H9 (cell line): ENCODE measurements around the gene USP36. TPM values are rescaled to one million over a fixed set of nuclear protein-coding genes. Genes with fewer than 3 reads are reported as not detected.

Experiments
- DNase-seq: peaks from one replicate; pipeline ENCODE4 v3.0.0-alpha.2; 2017
- H2AFZ ChIP-seq: one replicate; pipeline ENCODE4 v1.6.1; 2013; ENCODE audit warnings: mild to moderate bottlenecking, low read length, control low read depth, moderate library complexity
- H2AK5ac ChIP-seq: 2 replicates; pipeline ENCODE4 v1.6.1; 2013; ENCODE audit warnings: low read length, control low read depth, mixed read lengths; ENCODE audit not compliant: insufficient read length
- H2BK120ac ChIP-seq: one replicate; pipeline ENCODE4 v1.6.1; 2013; ENCODE audit warnings: low read depth, mild to moderate bottlenecking, low read length, control low read depth, inconsistent platforms; ENCODE audit not compliant: poor library complexity, severe bottlenecking
- H2BK12ac ChIP-seq: 2 replicates; pipeline ENCODE4 v1.6.1; 2013; ENCODE audit warnings: low read length, control low read depth, mixed read lengths, low read depth; ENCODE audit not compliant: insufficient read length
- H2BK15ac ChIP-seq: 2 replicates; pipeline ENCODE4 v1.6.1; 2013; ENCODE audit warnings: low read depth, low read length, control low read depth
- H2BK20ac ChIP-seq: one replicate; pipeline ENCODE4 v1.6.1; 2013; ENCODE audit warnings: low read depth, mild to moderate bottlenecking, low read length, control low read depth, inconsistent platforms; ENCODE audit not compliant: poor library complexity, severe bottlenecking
- H2BK5ac ChIP-seq: 2 replicates; pipeline ENCODE4 v1.6.1; 2013; ENCODE audit warnings: low read length, control low read depth, mixed read lengths; ENCODE audit not compliant: insufficient read length
- H3K14ac ChIP-seq: 2 replicates; pipeline ENCODE4 v1.6.1; 2013; ENCODE audit warnings: low read length, control low read depth; ENCODE audit not compliant: insufficient read depth
- H3K18ac ChIP-seq: 2 replicates; pipeline ENCODE4 v1.6.1; 2013; ENCODE audit warnings: low read depth, mild to moderate bottlenecking, mixed read lengths, low read length, control low read depth; ENCODE audit not compliant: insufficient read length
- H3K23ac ChIP-seq: 2 replicates; pipeline ENCODE4 v1.6.1; 2013; ENCODE audit warnings: low read length, control low read depth, mixed read lengths, low read depth; ENCODE audit not compliant: insufficient read length
- H3K23me2 ChIP-seq: 2 replicates; pipeline ENCODE4 v1.6.1; 2013; ENCODE audit warnings: low read depth, mild to moderate bottlenecking, mixed read lengths, low read length, control low read depth; ENCODE audit not compliant: insufficient read length, poor library complexity, severe bottlenecking
- H3K27ac ChIP-seq: 2 replicates; pipeline ENCODE4 v1.5.1; 2013; ENCODE audit warnings: low read length, control low read depth, mixed read lengths, low read depth; ENCODE audit not compliant: insufficient read length
- H3K27me3 ChIP-seq: 2 replicates; pipeline ENCODE4 v1.6.1; 2013; ENCODE audit warnings: low read length, control low read depth, inconsistent platforms; ENCODE audit not compliant: insufficient read depth
- H3K4ac ChIP-seq: 2 replicates; pipeline ENCODE4 v1.6.1; 2013; ENCODE audit warnings: low read depth, mild to moderate bottlenecking, control low read depth, inconsistent platforms, low read length, moderate library complexity
- H3K4me1 ChIP-seq: 2 replicates; pipeline ENCODE4 v1.6.1; 2013; ENCODE audit warnings: low read length, control low read depth, inconsistent platforms; ENCODE audit not compliant: insufficient read depth
- H3K4me2 ChIP-seq: 2 replicates; pipeline ENCODE4 v1.6.1; 2013; ENCODE audit warnings: low read length, control low read depth, mixed read lengths; ENCODE audit not compliant: insufficient read length, insufficient read depth
- H3K56ac ChIP-seq: 2 replicates; pipeline ENCODE4 v1.6.1; 2013; ENCODE audit warnings: low read depth, mild to moderate bottlenecking, mixed read lengths, low read length, control low read depth; ENCODE audit not compliant: insufficient read length
- H3K79me1 ChIP-seq: 2 replicates; pipeline ENCODE4 v1.6.1; 2013; ENCODE audit warnings: low read depth, mild to moderate bottlenecking, moderate library complexity, low read length, control low read depth, inconsistent platforms; ENCODE audit not compliant: insufficient read depth, poor library complexity, severe bottlenecking
- H3K79me2 ChIP-seq: 2 replicates; pipeline ENCODE4 v1.6.1; 2013; ENCODE audit warnings: low read length, control low read depth, inconsistent platforms; ENCODE audit not compliant: insufficient read depth
- H3K9ac ChIP-seq: 2 replicates; pipeline ENCODE4 v1.6.1; 2013; ENCODE audit warnings: low read length, control low read depth, mixed read lengths; ENCODE audit not compliant: insufficient read length; ENCODE audit errors: extremely low read depth
- H3K9me3 ChIP-seq: one replicate; pipeline ENCODE4 v1.6.1; 2013; ENCODE audit warnings: low read depth, low read length, inconsistent platforms; ENCODE audit not compliant: control insufficient read depth
- H3T11ph ChIP-seq: one replicate; pipeline ENCODE4 v1.6.1; 2013; ENCODE audit warnings: mild to moderate bottlenecking, low read length, control low read depth, inconsistent platforms
- H4K20me1 ChIP-seq: one replicate; pipeline ENCODE4 v1.6.1; 2013; ENCODE audit not compliant: control insufficient read depth, insufficient read length, insufficient read depth
- H4K5ac ChIP-seq: 2 replicates; pipeline ENCODE4 v1.6.1; 2013; ENCODE audit warnings: low read depth, mild to moderate bottlenecking, mixed read lengths, low read length, control low read depth; ENCODE audit not compliant: insufficient read length
- H4K8ac ChIP-seq: replicated peaks from 2 replicates; pipeline ENCODE4 v1.6.1; 2013; ENCODE audit warnings: low read length, control low read depth, mixed read lengths, low read depth; ENCODE audit not compliant: insufficient read length
- H4K91ac ChIP-seq: 2 replicates; pipeline ENCODE4 v1.6.1; 2013; ENCODE audit warnings: low read depth, mild to moderate bottlenecking, moderate library complexity, mixed read lengths, low read length, control low read depth; ENCODE audit not compliant: insufficient read length
- H3K27ac Mint-ChIP-seq, 3 experiments: 2 replicates in 2 of 3; 3 replicates in 1 of 3; pipeline ENCODE4 v1.8.0; 2020 to 2021; ENCODE audit warnings: mixed read lengths in 3 of 3, mild to moderate bottlenecking in 1 of 3, moderate library complexity in 1 of 3
- H3K27me3 Mint-ChIP-seq: 2 replicates; pipeline ENCODE4 v1.8.0; 2021; ENCODE audit warnings: low read depth, mild to moderate bottlenecking, moderate library complexity, mixed read lengths
- H3K36me3 Mint-ChIP-seq, 3 experiments: 2 replicates in 2 of 3; 3 replicates in 1 of 3; pipeline ENCODE4 v1.8.0; 2020 to 2021; ENCODE audit warnings: low read depth in 3 of 3, mixed read lengths in 3 of 3; ENCODE audit not compliant: insufficient read depth in 1 of 3
- H3K4me1 Mint-ChIP-seq, 2 experiments: 2 replicates each; pipeline ENCODE4 v1.8.0; 2020; ENCODE audit warnings: mixed read lengths in 2 of 2
- H3K4me3 Mint-ChIP-seq, 2 experiments: 2 replicates in 1 of 2; 3 replicates in 1 of 2; pipeline ENCODE4 v1.8.0; 2020 to 2021; ENCODE audit warnings: mild to moderate bottlenecking in 2 of 2, mixed read lengths in 2 of 2, moderate library complexity in 1 of 2
- H3K9me3 Mint-ChIP-seq, 2 experiments: 2 replicates in 1 of 2; 3 replicates in 1 of 2; pipeline ENCODE4 v1.8.0; 2020; ENCODE audit warnings: mild to moderate bottlenecking in 2 of 2, mixed read lengths in 2 of 2, moderate library complexity in 1 of 2
- WGBS: extraction: QIAGEN DNeasy Blood & Tissue Kit; methylation state at CpG from one replicate; pipeline ENCODE4 v1.1.7; 2013; ENCODE audit warnings: missing lambda C conversion rate, low lambda C conversion rate, mixed read lengths; ENCODE audit not compliant: insufficient read length; ENCODE audit errors: extremely low coverage; 5-methylcytosine and 5-hydroxymethylcytosine counted together
- total RNA-seq: library from RNA; stranded (reverse); gene quantifications from 2 replicates; pipeline ENCODE4 v1.2.1, GENCODE V29; 2021
- TF ChIP-seq, protein P1 (sequence below): fragments of 200-600 bp; sonication (generic); conservative IDR thresholded peaks from 3 replicates; pipeline ENCODE4 v1.8.0; 2021; ENCODE audit warnings: antibody characterized with exemption, mild to moderate bottlenecking

USP36 gene
- total RNA-seq, 1 experiment from 2014 or later: 106 TPM

DNA sequence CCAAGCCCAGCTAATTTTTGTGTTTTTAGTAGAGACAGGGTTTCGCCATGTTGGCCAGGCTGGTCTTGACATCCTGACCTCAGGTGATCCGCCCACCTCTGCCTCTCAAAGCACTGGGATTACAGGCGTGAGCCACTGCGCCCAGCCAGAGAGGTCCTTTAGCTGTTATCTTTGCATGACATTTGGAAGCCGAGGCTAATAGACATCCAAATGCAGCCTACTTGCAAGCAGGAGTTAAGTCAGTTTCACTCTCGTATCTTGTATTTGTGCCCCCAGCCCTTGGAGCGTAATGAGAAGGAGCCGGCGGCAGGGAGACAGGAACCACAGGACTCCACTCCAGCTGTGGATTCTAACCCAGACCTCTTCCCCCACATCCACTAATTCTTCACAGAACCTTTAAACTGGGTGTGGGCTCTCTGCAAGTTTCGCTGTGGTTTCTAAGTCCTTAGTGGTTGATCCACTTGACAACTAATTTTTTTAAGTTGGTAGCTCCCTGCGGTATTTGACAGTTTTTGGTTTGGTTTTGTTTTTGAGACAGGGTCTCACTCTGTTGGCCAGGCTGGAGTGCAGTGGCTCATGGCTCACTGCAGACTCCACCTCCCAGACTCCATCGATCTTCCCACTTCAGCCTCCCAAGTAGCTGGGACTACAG is 55.5 kb downstream of the USP36 start:
- Histone ChIP-seq H4K8ac (no peak overlapping the region), H4K91ac (no peak overlapping the region), H3K56ac (no peak overlapping the region), H3K27ac (no peak overlapping the region), H3K4me2 (no peak overlapping the region), H3K79me2 (no peaks in the 10 kb centered on the region), H3K27me3 (no peaks in the 10 kb centered on the region), H3K4ac (no peak overlapping the region), H2BK120ac (no peak overlapping the region), H4K5ac (no peak overlapping the region), H3T11ph (no peak overlapping the region), H2AFZ (no peak overlapping the region), H3K9ac (no peak overlapping the region), H2BK5ac (no peak overlapping the region), H3K4me1 (no peaks in the 10 kb centered on the region; the same call in 1 of the 2 replicates), H2BK15ac (no peak overlapping the region), H3K23me2 (no peaks in the 10 kb centered on the region), H3K18ac (no peak overlapping the region), H2BK12ac (no peak overlapping the region), H3K23ac (no peak overlapping the region), H3K14ac (no peak overlapping the region), H2BK20ac (no peak overlapping the region), H3K79me1 (no peaks in the 10 kb centered on the region), H3K9me3 (no peaks in the 10 kb centered on the region), H4K20me1 (no peaks in the 10 kb centered on the region), H2AK5ac (no peak overlapping the region)
- Mint-ChIP-seq H3K27ac (no peak overlapping the region), H3K27me3 (no peaks in the 10 kb centered on the region; the same call in 1 of the 2 replicates), H3K4me3 (no peak overlapping the region; a peak in 1 of 5 replicates), H3K36me3 (peaks cover 0 to 19% (median 8%) of the 10 kb centered on the region in 3 experiments; a peak in 5 of 7 replicates), H3K9me3 (no peaks in the 10 kb centered on the region), H3K4me1 (peaks cover 27 to 34% of the 10 kb centered on the region in 2 experiments)
- no peak for DNase-seq
- WGBS: no CpG with 5 or more reads among the region's 12 CpGs
- TF ChIP-seq, protein P1, sequence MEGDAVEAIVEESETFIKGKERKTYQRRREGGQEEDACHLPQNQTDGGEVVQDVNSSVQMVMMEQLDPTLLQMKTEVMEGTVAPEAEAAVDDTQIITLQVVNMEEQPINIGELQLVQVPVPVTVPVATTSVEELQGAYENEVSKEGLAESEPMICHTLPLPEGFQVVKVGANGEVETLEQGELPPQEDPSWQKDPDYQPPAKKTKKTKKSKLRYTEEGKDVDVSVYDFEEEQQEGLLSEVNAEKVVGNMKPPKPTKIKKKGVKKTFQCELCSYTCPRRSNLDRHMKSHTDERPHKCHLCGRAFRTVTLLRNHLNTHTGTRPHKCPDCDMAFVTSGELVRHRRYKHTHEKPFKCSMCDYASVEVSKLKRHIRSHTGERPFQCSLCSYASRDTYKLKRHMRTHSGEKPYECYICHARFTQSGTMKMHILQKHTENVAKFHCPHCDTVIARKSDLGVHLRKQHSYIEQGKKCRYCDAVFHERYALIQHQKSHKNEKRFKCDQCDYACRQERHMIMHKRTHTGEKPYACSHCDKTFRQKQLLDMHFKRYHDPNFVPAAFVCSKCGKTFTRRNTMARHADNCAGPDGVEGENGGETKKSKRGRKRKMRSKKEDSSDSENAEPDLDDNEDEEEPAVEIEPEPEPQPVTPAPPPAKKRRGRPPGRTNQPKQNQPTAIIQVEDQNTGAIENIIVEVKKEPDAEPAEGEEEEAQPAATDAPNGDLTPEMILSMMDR: no peak
